Activated naive CD4-positive, alpha-beta T cell treated with anti-CD3 and anti-CD28 coated beads, Interleukin-2, amount 10 ng/mL, durations not matched to agents 7 days and 5 days (primary cell): ENCODE results near the gene CDC5L.
"Not testable (repeated sequence)": the region's sequence is repeated elsewhere in the genome, so short reads cannot be mapped to it uniquely, and the experiment has no call there.

Experiments
- CTCF ChIA-PET: fragments of 350-600 bp; sonication (Branson Sonifier 250); formaldehyde crosslinking; loops from one replicate; lab custom pipeline; 2021; ENCODE audit warnings: antibody characterized with exemption; lab: Charles Lee
- DNase-seq: peaks from one replicate; pipeline ENCODE4 v3.0.0-alpha.2; 2020
- H3K27ac Mint-ChIP-seq: one replicate; pipeline ENCODE4 v1.8.0; 2021; ENCODE audit warnings: mild to moderate bottlenecking, moderate library complexity, mixed read lengths
- H3K27me3 Mint-ChIP-seq: one replicate; pipeline ENCODE4 v1.8.0; 2021; ENCODE audit warnings: mild to moderate bottlenecking, mixed read lengths
- H3K36me3 Mint-ChIP-seq: one replicate; pipeline ENCODE4 v1.8.0; 2021; ENCODE audit warnings: mixed read lengths
- H3K4me1 Mint-ChIP-seq: one replicate; pipeline ENCODE4 v1.8.0; 2021; ENCODE audit warnings: mixed read lengths
- H3K4me3 Mint-ChIP-seq: one replicate; pipeline ENCODE4 v1.8.0; 2021; ENCODE audit warnings: mild to moderate bottlenecking, moderate library complexity, mixed read lengths
- H3K9me3 Mint-ChIP-seq: one replicate; pipeline ENCODE4 v1.8.0; 2021; ENCODE audit warnings: mixed read lengths

The CDC5L gene

GRCh38 chr6:44441091-44441855 is 53.8 kb downstream of the CDC5L start:
- no peak for DNase-seq
- Mint-ChIP-seq H3K4me1 (no peaks in the 10 kb centered on the region), H3K27ac (no peak overlapping the region), H3K4me3 (no peak overlapping the region), H3K27me3 (no peaks in the 10 kb centered on the region), H3K9me3 (peaks cover 18% of the 10 kb centered on the region), H3K36me3 (peaks cover 65% of the 10 kb centered on the region)
- CTCF ChIA-PET: interaction anchor here (2.0 kb wide), 1 partner anchor 15 kb away, joined by 9 read pairs; no protein-coding TSS in a partner anchor

GRCh38 chr6:44442236-44442635 is 54.7 kb downstream of the CDC5L start:
- Mint-ChIP-seq H3K36me3 (peaks cover 63% of the 10 kb centered on the region), H3K27ac (no peak overlapping the region), H3K4me1 (no peaks in the 10 kb centered on the region), H3K27me3 (no peaks in the 10 kb centered on the region), H3K9me3 (peaks cover 18% of the 10 kb centered on the region), H3K4me3 (no peak overlapping the region)
- CTCF ChIA-PET: interaction anchor here (0.9 to 1.1 kb wide), 3 partner anchors 13 to 34 kb away, joined by 3 to 4 read pairs (median 3); no protein-coding TSS in a partner anchor
- no peak for DNase-seq

GRCh38 chr6:44442833-44443444 is 55.4 kb downstream of the CDC5L start:
- no peaks in the 10 kb centered on the region for H3K27me3 Mint-ChIP-seq
- DNase-seq: no peak
- H3K9me3 Mint-ChIP-seq: peaks cover 18% of the 10 kb centered on the region
- H3K4me1 Mint-ChIP-seq: no peaks in the 10 kb centered on the region
- no peak overlapping the region for H3K27ac Mint-ChIP-seq
- peaks cover 60% of the 10 kb centered on the region for H3K36me3 Mint-ChIP-seq
- CTCF ChIA-PET: interaction anchor here (0.9 to 1.1 kb wide), 3 partner anchors 12 to 33 kb away, joined by 3 to 4 read pairs (median 3); no protein-coding TSS in a partner anchor
- no peak overlapping the region for H3K4me3 Mint-ChIP-seq

GRCh38 chr6:44444853-44445252 is 57.3 kb downstream of the CDC5L start:
- Mint-ChIP-seq H3K27me3 (no peaks in the 10 kb centered on the region), H3K4me1 (no peaks in the 10 kb centered on the region), H3K36me3 (peaks cover 51% of the 10 kb centered on the region), H3K27ac (no peak overlapping the region), H3K9me3 (peaks cover 18% of the 10 kb centered on the region), H3K4me3 (no peak overlapping the region)
- no peak for DNase-seq
- CTCF ChIA-PET: interaction anchor here (0.7 kb wide), 1 partner anchor 8 kb away, joined by 3 read pairs; no protein-coding TSS in a partner anchor

- Mint-ChIP-seq H3K36me3 (peaks cover 41% of the 10 kb centered on the region), H3K27ac (no peak overlapping the region)
- DNase-seq: no peak
These were observed 59.3 kb downstream of the CDC5L start for GRCh38 chr6:44446626-44447300.

GRCh38 chr6:44449181-44449580 is 61.7 kb downstream of the CDC5L start:
- H3K4me3 Mint-ChIP-seq, CTCF ChIA-PET, H3K4me1 Mint-ChIP-seq, H3K27ac Mint-ChIP-seq, DNase-seq, H3K27me3 Mint-ChIP-seq, H3K9me3 Mint-ChIP-seq: not testable (repeated sequence)
- peaks cover 24% of the 10 kb centered on the region for H3K36me3 Mint-ChIP-seq

More at GRCh38 chr6:44446626-44447300, 59.3 kb downstream of the CDC5L start:
- Mint-ChIP-seq H3K9me3 (peaks cover 13% of the 10 kb centered on the region), H3K27me3 (no peaks in the 10 kb centered on the region), H3K4me3 (no peak overlapping the region), H3K4me1 (no peaks in the 10 kb centered on the region)
- CTCF ChIA-PET: interaction anchor here (0.7 to 1.3 kb wide), 2 partner anchors 9 to 10 kb away, joined by 3 read pairs; no protein-coding TSS in a partner anchor

- DNase-seq: no peak
- no peaks in the 10 kb centered on the region for H3K9me3 Mint-ChIP-seq
- H3K27ac Mint-ChIP-seq: no peak overlapping the region
- H3K4me1 Mint-ChIP-seq: no peaks in the 10 kb centered on the region
- no peak overlapping the region for H3K4me3 Mint-ChIP-seq
- peaks cover 11% of the 10 kb centered on the region for H3K36me3 Mint-ChIP-seq
- CTCF ChIA-PET: no interaction called here
- peaks cover 5% of the 10 kb centered on the region for H3K27me3 Mint-ChIP-seq
These were observed 64.5 kb downstream of the CDC5L start for GRCh38 chr6:44451803-44452695.

GRCh38 chr6:44452725-44453124 is 65.2 kb downstream of the CDC5L start:
- no peak for DNase-seq
- H3K27me3 Mint-ChIP-seq: peaks cover 9% of the 10 kb centered on the region
- H3K9me3 Mint-ChIP-seq: no peaks in the 10 kb centered on the region
- H3K4me1 Mint-ChIP-seq: no peaks in the 10 kb centered on the region
- H3K4me3 Mint-ChIP-seq: no peak overlapping the region
- H3K36me3 Mint-ChIP-seq: peaks cover 11% of the 10 kb centered on the region
- CTCF ChIA-PET: interaction anchor here (0.9 to 1.0 kb wide), 2 partner anchors 8 to 17 kb away, joined by 3 read pairs; no protein-coding TSS in a partner anchor
- no peak overlapping the region for H3K27ac Mint-ChIP-seq

GRCh38 chr6:44453146-44453545 is 65.6 kb downstream of the CDC5L start:
- peaks cover 13% of the 10 kb centered on the region for H3K27me3 Mint-ChIP-seq
- no peak overlapping the region for H3K27ac Mint-ChIP-seq
- CTCF ChIA-PET: interaction anchor here (0.9 to 1.0 kb wide), 2 partner anchors 8 to 16 kb away, joined by 3 read pairs; no protein-coding TSS in a partner anchor
- no peak overlapping the region for H3K4me3 Mint-ChIP-seq
- H3K36me3 Mint-ChIP-seq: peaks cover 10% of the 10 kb centered on the region
- H3K4me1 Mint-ChIP-seq: no peaks in the 10 kb centered on the region
- no peak for DNase-seq
- no peaks in the 10 kb centered on the region for H3K9me3 Mint-ChIP-seq

- peaks cover 20% of the 10 kb centered on the region for H3K27me3 Mint-ChIP-seq
- no peaks in the 10 kb centered on the region for H3K4me1 Mint-ChIP-seq
- H3K9me3 Mint-ChIP-seq: no peaks in the 10 kb centered on the region
These were observed 66.7 kb downstream of the CDC5L start for GRCh38 chr6:44454198-44454597.

GRCh38 chr6:44456070-44456965 is 68.8 kb downstream of the CDC5L start:
- Mint-ChIP-seq H3K36me3 (peaks cover 7% of the 10 kb centered on the region), H3K9me3 (no peaks in the 10 kb centered on the region), H3K4me1 (no peaks in the 10 kb centered on the region), H3K27ac (no peak overlapping the region), H3K4me3 (no peak overlapping the region), H3K27me3 (peaks cover 31% of the 10 kb centered on the region)
- peak; percentile 47 for DNase-seq
- CTCF ChIA-PET: interaction anchor here (0.6 to 3.0 kb wide), 13 partner anchors 9 to 197 kb away, joined by 3 to 11 read pairs (median 4); no protein-coding TSS in a partner anchor

More at GRCh38 chr6:44454198-44454597, 66.7 kb downstream of the CDC5L start:
- DNase-seq: no peak
- Mint-ChIP-seq H3K36me3 (peaks cover 8% of the 10 kb centered on the region), H3K4me3 (no peak overlapping the region), H3K27ac (no peak overlapping the region)
- CTCF ChIA-PET: interaction anchor here (0.9 to 3.0 kb wide), 5 partner anchors 9 to 187 kb away, joined by 3 to 11 read pairs (median 6); no protein-coding TSS in a partner anchor

- no peak for DNase-seq
- Mint-ChIP-seq H3K36me3 (peaks cover 3% of the 10 kb centered on the region), H3K9me3 (no peaks in the 10 kb centered on the region), H3K27me3 (peaks cover 35% of the 10 kb centered on the region), H3K27ac (no peak overlapping the region), H3K4me3 (no peak overlapping the region), H3K4me1 (no peaks in the 10 kb centered on the region)
- CTCF ChIA-PET: interaction anchor here (0.7 to 5.6 kb wide), 6 partner anchors 10 to 196 kb away, joined by 3 to 39 read pairs (median 10); no protein-coding TSS in a partner anchor
These were observed 69.4 kb downstream of the CDC5L start for GRCh38 chr6:44456966-44457292.
